Dermis blood vessel endothelial cell (primary cell): ENCODE results near the gene FARP1. TPM values are rescaled to one million over a fixed set of nuclear protein-coding genes. Genes with fewer than 3 reads are reported as not detected.

ENCODE experiments used
- DNase-seq: peaks from one replicate; pipeline ENCODE4 v3.0.0; 2010
- total RNA-seq: library from RNA; depleted of rRNA; stranded (reverse); fragments of >200 nt; gene quantifications from 2 replicates; pipeline ENCODE4 v1.2.3, GENCODE V29; 2014

FARP1 gene
- total RNA-seq, result 17.2 and 27.0 TPM in 2 replicates

DNA sequence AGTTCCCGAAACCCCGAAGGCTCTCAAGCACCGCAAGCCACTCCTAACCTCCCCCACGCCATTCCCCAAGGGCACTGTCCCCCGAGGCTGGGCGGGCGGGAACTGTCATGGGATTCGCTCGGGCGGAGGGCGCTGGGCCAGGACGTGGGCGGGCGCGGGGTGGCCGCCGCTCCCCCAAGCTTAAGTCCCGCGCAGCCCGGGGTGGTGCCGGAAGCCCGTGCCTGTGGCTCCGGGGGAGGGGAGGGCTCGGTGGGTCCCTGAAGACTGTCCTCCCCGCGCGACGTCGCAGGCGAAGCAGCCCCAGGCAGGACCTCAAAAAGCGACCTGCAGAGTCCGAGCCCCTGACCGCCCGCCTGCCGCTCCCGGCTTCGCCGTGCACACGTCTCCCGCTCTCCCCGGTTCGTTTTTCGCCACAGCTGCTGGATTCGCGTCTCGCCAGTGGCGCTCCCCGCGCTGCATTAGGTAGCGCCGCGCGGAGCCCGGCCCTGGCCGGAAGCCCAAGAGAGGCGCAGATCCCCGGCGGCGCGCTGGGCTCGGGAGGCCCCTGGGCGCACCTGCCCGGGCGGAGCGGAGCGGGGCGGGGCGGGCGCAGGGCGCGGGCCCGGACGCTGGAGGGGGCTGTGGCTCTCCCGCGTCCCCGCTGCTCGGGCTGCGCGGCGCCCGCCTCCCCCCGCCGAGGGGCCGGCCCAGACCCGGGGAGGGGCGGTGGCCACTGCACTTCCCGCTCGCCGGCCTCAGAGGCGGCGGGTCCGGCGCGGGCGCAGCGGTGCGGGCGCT lies at the start of gene FARP1:
FARP1 (plus strand) TSS at position 715 of the 777 bp plus-strand sequence. CDS start 70,149 bp downstream, outside the sequence.
- peak; percentile 77 for DNase-seq

DNA sequence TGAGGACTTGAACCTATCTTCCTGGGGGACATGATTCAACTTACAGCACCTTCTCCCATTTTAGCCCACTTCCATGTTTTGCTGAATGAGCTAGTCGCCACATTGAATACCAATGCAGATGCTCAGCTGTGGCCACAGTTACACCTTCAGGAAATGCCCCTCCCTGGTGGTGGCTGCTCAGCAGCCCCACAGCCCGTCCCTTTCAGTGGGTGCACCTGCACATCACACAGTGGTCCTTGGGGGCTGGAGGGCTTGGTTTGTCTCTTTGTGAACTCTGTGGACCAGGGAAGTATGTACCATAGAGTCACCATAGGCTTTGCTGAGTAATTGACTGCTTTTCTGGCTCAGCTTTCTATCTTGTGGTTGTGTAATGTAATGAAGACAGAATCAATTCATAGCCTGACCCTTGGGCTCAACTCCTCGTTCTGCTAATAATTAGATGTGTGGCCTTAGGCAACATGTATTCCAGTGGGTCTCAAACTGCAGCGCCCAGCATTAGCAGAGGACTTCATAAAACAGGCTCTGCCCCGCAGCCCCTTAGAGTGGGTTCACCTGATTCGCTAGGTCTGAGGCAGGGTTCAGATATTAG lies 48.1 kb upstream of the FARP1 start:
- no peak for DNase-seq

DNA sequence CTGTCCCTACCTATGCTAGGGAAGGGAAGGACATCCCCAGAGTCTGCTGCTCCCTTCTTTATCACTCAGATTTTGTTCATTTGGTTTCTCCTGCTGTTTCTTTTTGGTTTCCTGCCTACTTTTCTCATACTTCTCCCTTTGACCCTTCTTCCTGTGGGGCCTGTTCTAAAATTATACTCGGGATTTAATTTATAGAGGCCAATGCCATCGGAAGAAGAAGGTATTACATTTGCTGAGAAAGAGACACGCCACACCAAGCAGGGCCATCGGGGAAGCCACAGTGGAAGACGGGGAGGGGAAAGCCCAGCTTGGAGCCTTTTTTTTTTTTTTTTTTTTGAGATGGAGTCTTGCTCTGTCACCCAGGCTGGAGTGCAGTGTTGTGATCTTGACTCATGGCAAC lies 46.8 kb upstream of the FARP1 start:
- no peak for DNase-seq

DNA sequence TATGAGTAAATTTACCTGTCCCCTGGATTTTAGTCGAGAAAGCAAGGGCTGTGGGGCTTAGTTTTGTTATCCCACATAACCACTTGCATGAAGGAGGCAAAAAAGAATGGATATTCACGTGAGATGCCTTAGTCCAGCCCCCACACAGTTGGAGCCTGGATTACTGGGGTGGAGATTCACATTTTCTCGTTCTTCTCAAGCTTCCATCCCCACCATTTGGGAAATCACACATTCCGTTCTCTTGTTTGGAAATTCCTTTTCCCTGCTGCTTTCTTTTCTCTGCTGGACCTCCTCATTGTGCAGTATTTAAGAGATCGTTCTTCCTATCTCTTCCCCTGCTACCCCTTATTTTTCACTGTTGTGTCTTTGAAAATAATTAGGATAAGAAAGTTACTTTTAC lies 45.1 kb upstream of the FARP1 start:
- DNase-seq, result no peak

GRCh38 chr13:98098516-98098915 lies 44.4 kb upstream of the FARP1 start:
- no peak for DNase-seq

DNA sequence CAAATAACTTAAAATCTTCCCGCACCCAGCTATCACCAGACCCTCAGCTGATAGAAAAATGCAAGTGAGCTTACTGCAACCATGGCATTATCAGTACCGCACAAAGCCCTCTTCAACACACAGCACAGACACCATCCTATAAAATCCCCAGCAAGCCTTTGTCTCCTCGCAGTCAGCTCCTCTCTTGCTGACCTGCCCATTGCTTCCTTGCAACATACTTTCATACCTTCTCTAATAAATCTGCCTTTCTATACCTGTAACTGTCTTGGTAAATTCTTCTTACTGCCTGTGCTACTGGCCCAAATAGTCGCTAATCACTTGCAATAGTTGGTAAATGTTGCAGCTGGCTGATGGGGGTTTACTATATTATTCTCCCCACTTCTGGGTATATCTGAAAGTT lies 43.3 kb upstream of the FARP1 start:
- no peak for DNase-seq

- no peak for DNase-seq
Observed at GRCh38 chr13:98100481-98100880, 42.4 kb upstream of the FARP1 start.

GRCh38 chr13:98103531-98103930 lies 39.4 kb upstream of the FARP1 start:
- DNase-seq, result no peak

GRCh38 chr13:98103942-98104880 lies 38.7 kb upstream of the FARP1 start:
- peak; percentile 24 for DNase-seq

DNA sequence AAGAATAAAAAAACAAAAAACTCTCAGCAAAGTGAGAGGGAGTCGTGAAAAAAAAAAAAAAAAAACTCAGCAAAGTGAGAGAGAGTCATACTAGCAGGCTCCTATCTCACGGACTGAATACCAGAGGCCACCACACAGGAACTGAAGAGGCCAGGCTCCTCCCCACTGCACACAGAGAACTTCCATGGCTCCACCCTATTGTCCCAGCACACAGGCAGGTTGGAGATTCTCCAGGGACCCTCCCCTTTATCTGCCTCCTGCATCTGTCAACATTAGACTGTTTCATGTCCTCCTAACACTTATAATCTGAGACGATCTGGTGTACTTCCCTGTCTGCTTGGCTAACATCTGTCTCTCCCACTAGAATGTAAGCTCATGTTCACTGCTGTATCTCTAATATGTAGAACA lies 37.0 kb upstream of the FARP1 start:
- DNase-seq, result no peak

GRCh38 chr13:98108341-98108740 lies 34.6 kb upstream of the FARP1 start:
- DNase-seq, result no peak

DNA sequence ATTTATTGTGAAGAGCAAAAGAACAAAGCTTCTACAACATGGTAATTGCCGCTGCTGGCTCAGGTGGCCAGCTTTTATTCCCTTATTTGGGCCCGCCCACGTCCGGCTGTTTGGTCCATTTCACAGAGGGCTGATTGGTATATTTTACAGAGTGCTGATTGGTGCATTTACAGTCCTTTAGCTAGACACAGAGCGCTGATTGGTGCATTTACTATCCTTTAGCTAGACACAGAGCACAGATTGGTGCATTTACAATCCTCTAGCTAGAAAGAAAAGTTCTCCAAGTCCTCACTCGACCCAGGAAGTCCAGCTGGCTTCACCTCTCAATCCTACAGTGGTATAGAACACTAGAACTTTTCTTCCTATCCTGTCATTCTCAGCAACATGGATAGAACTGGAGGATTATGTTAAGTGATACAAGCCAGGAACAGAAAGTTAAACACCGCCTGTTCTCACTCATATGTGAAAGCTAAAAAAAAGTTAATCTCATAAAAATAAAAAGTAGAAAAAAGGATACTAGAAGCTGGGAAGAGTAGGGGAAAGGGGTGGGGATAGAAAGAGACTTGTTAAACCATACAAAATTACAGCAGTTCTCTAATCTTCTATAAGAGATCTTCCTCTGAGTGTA lies 33.6 kb upstream of the FARP1 start:
- DNase-seq, result no peak

DNA sequence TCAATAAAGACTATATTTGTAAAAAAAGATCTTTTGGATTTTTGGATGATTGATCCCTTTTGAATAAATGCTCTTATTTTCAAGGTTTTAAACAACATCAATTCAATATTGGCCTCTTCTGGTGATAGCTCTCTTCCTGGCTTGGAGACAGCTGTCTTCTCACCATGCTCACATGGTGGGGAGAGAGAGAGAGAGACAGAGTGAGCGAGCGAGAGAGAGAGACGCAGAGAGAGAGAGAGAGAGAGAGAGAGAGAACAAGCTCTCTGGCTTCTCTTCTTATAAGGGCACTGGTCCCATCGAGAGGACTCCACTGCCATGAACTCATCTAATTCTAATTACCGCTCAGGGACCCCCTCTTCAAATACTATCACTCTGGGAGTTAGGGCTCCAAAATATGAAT lies 32.1 kb upstream of the FARP1 start:
- no peak for DNase-seq

DNA sequence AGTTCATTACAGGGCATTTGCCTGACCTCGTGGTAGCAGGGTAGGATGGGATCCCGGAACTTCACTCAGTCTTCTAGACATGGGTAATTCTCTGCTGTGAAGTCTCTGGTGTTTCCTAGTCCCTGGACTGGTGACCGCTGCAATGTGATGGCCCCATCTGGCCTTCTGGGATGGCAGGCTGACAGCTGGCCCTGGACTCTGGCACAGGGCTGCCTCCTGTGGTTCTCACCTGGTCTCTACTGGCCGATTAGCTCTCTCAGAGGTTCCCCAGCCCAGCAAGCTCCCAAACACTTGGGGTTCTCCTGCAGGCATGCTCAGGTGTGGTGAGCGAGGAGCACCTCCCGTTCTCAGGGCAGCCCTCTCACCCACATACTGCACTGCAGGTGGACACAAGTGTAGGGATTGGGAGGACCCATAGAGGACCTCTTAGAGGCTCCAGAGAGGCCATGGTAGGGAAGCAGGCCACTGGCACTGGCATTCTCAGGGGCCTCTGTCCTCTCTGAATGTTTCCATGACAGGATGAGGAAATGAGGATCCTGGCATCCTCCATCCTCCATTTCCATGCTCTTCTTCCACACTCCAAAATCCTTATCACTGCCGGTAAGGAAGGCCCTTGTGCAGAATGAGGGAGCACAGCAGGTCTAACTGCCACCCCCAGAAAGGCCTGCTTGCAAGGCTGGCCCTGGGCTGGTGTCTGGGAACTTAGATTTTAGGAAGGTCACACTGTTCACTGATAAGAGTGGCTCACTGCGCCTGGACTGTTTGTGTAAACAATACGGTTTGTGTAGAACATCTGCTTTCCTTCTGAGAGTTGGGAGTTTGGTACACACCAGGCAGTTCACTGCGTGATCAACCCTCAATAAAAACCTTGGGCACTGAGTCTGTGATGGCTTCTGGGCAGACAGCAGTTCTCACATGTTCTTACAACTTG lies 31.5 kb upstream of the FARP1 start:
- no peak for DNase-seq

DNA sequence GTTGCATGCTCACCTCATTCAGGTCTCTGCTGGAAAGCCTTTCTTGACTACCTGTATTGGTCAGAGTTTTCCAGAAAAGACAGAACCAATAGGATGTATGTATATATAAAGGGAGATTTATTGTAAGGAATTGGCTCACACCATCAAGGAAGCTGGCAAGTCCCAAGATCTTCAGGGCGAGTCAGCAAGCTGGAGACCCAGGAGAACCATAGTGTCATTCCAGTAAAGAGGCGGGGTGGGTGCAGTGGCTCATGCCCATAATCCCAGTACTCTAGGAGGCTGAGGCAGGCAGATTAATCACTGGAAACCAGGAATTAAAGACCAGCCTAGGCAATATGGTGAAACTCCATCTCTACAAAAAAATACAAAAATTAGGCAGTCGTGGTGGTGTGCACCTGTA lies 30.4 kb upstream of the FARP1 start:
- DNase-seq, result no peak

DNA sequence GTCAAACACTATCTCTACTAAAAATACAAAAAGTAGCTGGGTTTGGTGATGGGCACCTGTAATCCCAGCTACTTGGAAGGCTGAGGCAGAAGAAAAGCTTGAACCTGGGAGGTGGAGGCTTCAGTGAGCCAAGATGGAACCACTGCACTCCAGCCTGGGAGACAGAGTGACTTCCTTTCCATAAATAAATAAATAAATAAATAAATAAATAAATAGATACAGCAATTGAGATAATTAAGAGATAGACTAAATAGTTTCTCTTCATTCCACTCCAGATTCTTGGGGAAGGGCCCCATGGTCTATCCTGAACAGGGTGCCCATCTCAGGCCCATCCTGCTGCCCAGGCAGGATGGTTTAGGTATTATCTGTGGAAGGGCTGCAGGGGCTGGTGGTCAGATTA lies 24.0 kb upstream of the FARP1 start:
- DNase-seq, result no peak

DNA sequence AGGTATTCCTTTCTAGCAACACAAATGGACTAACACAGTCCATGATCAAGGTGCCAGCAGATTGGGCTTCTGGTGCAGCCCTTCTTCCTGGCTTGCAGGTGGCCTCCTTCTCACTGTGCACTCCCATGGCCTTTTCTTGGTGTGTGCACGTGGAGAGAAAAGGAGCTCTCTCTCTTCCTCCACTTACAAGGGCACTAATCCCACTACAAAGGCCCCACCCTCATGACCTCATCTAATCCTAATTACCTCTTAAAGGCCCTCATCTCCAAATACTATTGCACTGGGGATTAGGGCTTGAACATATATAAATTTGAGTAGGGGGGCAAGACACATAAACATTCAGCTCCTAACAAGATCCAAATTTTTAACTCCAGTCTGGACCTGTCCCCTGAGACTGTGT lies 19.7 kb upstream of the FARP1 start:
- DNase-seq, result no peak

- no peak for DNase-seq
Observed at GRCh38 chr13:98129059-98129746, 13.7 kb upstream of the FARP1 start.

GRCh38 chr13:98133946-98134345 lies 8.9 kb upstream of the FARP1 start:
- DNase-seq, result no peak

DNA sequence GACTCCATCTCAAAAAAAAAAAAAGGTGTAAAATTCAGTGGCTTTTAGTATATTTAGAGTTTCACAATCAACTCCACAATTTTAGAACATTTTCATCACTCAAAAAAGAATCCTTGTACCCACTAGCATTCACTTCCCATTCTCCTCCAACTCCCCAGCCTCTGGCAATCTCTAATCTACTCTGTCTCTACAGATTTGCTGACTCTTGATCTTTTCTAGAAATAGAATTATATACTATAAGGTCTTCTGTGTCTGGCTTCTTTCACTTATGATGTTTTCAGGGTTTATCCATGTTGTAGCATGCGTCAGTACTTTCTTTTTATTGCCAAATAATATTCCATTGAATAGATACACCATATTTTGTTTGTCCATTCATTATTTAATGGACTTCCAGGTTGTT lies 8.0 kb upstream of the FARP1 start:
- no peak for DNase-seq

GRCh38 chr13:98141091-98141490 lies 1.8 kb upstream of the FARP1 start:
- no peak for DNase-seq
